Measurements from ENCODE around the gene NME7. TPM values are rescaled to one million over a fixed set of nuclear protein-coding genes. Genes with fewer than 3 reads are reported as not detected.
"Not testable (repeated sequence)": the region's sequence is repeated elsewhere in the genome, so short reads cannot be mapped to it uniquely, and the experiment has no call there.

Gene NME7
- total and polyA plus RNA-seq, 2 experiments from 2014 or later, result 22.3 to 35.3 TPM

- whole genome bisulfite sequencing, 2 experiments (ENCODE audit: low coverage in 1 of 2, low lambda C conversion rate in 2 of 2, missing lambda C conversion rate in 2 of 2), result 96 to 98% methylated on average over 5 of the region's 5 CpGs
- DNase-seq, result no peak
Measured at GRCh38 chr1:169340882-169341281, 26.7 kb downstream of the NME7 start.

GRCh38 chr1:169339773-169340172 is 27.8 kb downstream of the NME7 start:
- H3K4me2 ChIP-seq (ENCODE audit: unreplicated experiment), result no peak overlapping the region
- no peak overlapping the region for H3K4me3 ChIP-seq
- no peak overlapping the region for H2AFZ ChIP-seq
- no peaks in the 10 kb centered on the region for H3K79me2 ChIP-seq (ENCODE audit: insufficient read depth)
- H3K4me1 ChIP-seq (ENCODE audit: insufficient read depth), result no peaks in the 10 kb centered on the region
- TF ChIP-seq EZH2 (IDR thresholded peaks at IDR 0.05; ENCODE audit: insufficient read depth, poor library complexity, severe bottlenecking), result no peak
- no peak for TF ChIP-seq EZH2phosphoT487 (IDR thresholded peaks at IDR 0.05; ENCODE audit: insufficient read depth, low read depth)
- no peaks in the 10 kb centered on the region for H3K9me2 ChIP-seq (ENCODE audit: insufficient read depth)
- in situ Hi-C loops (cut with MboI), result loop anchor here (10.0 to 25.0 kb wide), 2 partner anchors 735 to 1002 kb away; no protein-coding TSS in a partner anchor
- no peaks in the 10 kb centered on the region for H3K27me3 ChIP-seq (replicated peaks; ENCODE audit: insufficient read depth)
- no peaks in the 10 kb centered on the region for H4K20me1 ChIP-seq (ENCODE audit: insufficient read depth)
- no peaks in the 10 kb centered on the region for H3K36me3 ChIP-seq (ENCODE audit: low read depth)
- no peak overlapping the region for H3K27ac ChIP-seq
- no peak for DNase-seq
- no peaks in the 10 kb centered on the region for H3F3A ChIP-seq (ENCODE audit: insufficient read depth)
- H3K9me3 ChIP-seq (ENCODE audit: low read depth), result no peaks in the 10 kb centered on the region
- H3K9ac ChIP-seq, result no peak overlapping the region

More at GRCh38 chr1:169340882-169341281, 26.7 kb downstream of the NME7 start:
- no peak overlapping the region for H3K4me2 ChIP-seq (ENCODE audit: unreplicated experiment)
- no peaks in the 10 kb centered on the region for H3K9me3 ChIP-seq (ENCODE audit: low read depth)
- no peaks in the 10 kb centered on the region for H3K36me3 ChIP-seq (ENCODE audit: low read depth)
- no peak overlapping the region for H3K9ac ChIP-seq
- no peaks in the 10 kb centered on the region for H4K20me1 ChIP-seq (ENCODE audit: insufficient read depth)
- in situ Hi-C loops (cut with MboI), result loop anchor here (10.0 to 25.0 kb wide), 2 partner anchors 736 to 1004 kb away; no protein-coding TSS in a partner anchor
- H2AFZ ChIP-seq, result no peak overlapping the region
- H3F3A ChIP-seq (ENCODE audit: insufficient read depth), result no peaks in the 10 kb centered on the region
- H3K4me1 ChIP-seq (ENCODE audit: insufficient read depth), result no peaks in the 10 kb centered on the region
- H3K27ac ChIP-seq, result no peak overlapping the region
- H3K79me2 ChIP-seq (ENCODE audit: insufficient read depth), result no peaks in the 10 kb centered on the region
- H3K4me3 ChIP-seq, result no peak overlapping the region
- H3K27me3 ChIP-seq (replicated peaks; ENCODE audit: insufficient read depth), result no peaks in the 10 kb centered on the region
- TF ChIP-seq EZH2phosphoT487 (IDR thresholded peaks at IDR 0.05; ENCODE audit: insufficient read depth, low read depth) (no peak), EZH2 (IDR thresholded peaks at IDR 0.05; ENCODE audit: insufficient read depth, poor library complexity, severe bottlenecking) (no peak)
- no peaks in the 10 kb centered on the region for H3K9me2 ChIP-seq (ENCODE audit: insufficient read depth)

GRCh38 chr1:169338617-169339016 is 29.0 kb downstream of the NME7 start:
- no peaks in the 10 kb centered on the region for H3K79me2 ChIP-seq (ENCODE audit: insufficient read depth)
- no peak for TF ChIP-seq EZH2phosphoT487 (IDR thresholded peaks at IDR 0.05; ENCODE audit: insufficient read depth, low read depth)
- no peak for TF ChIP-seq EZH2 (IDR thresholded peaks at IDR 0.05; ENCODE audit: insufficient read depth, poor library complexity, severe bottlenecking)
- in situ Hi-C loops (cut with MboI), result loop anchor here (25.0 kb wide), 1 partner anchor 1001 kb away; no protein-coding TSS in a partner anchor
- no peaks in the 10 kb centered on the region for H3K27me3 ChIP-seq (replicated peaks; ENCODE audit: insufficient read depth)
- H3K4me3 ChIP-seq, result no peak overlapping the region
- no peaks in the 10 kb centered on the region for H4K20me1 ChIP-seq (ENCODE audit: insufficient read depth)
- H3K9me2 ChIP-seq (ENCODE audit: insufficient read depth), result no peaks in the 10 kb centered on the region
- no peak overlapping the region for H2AFZ ChIP-seq
- no peaks in the 10 kb centered on the region for H3K36me3 ChIP-seq (ENCODE audit: low read depth)
- H3K27ac ChIP-seq, result no peak overlapping the region
- no peak overlapping the region for H3K4me2 ChIP-seq (ENCODE audit: unreplicated experiment)
- H3F3A ChIP-seq (ENCODE audit: insufficient read depth), result no peaks in the 10 kb centered on the region
- DNase-seq, result no peak
- H3K4me1 ChIP-seq (ENCODE audit: insufficient read depth), result 0 out of 2 replicates have a peak, but pooled peaks cover 4% of the 10 kb centered on the region
- H3K9ac ChIP-seq, result no peak overlapping the region
- no peaks in the 10 kb centered on the region for H3K9me3 ChIP-seq (ENCODE audit: low read depth)
- 5 to 11% methylated on average over 2 of the region's 2 CpGs for WGBS, 2 experiments (ENCODE audit: low coverage in 1 of 2, low lambda C conversion rate in 2 of 2, missing lambda C conversion rate in 2 of 2)

- not testable (repeated sequence) for H3K79me2 ChIP-seq (ENCODE audit: insufficient read depth); H4K20me1 ChIP-seq (ENCODE audit: insufficient read depth); H3K9ac ChIP-seq; DNase-seq; H3K9me3 ChIP-seq (ENCODE audit: low read depth); H3K4me2 ChIP-seq (ENCODE audit: unreplicated experiment); H3F3A ChIP-seq (ENCODE audit: insufficient read depth); H3K27ac ChIP-seq; H3K27me3 ChIP-seq (replicated peaks; ENCODE audit: insufficient read depth); H3K36me3 ChIP-seq (ENCODE audit: low read depth); H3K4me3 ChIP-seq; H2AFZ ChIP-seq; H3K9me2 ChIP-seq (ENCODE audit: insufficient read depth); H3K4me1 ChIP-seq (ENCODE audit: insufficient read depth)
- in situ Hi-C loops (cut with MboI), result loop anchor here (25.0 kb wide), 1 partner anchor 1000 kb away; no protein-coding TSS in a partner anchor
- WGBS, 2 experiments (ENCODE audit: low coverage in 1 of 2, low lambda C conversion rate in 2 of 2, missing lambda C conversion rate in 2 of 2), result 96 to 98% methylated on average over 27 to 33 of the region's 35 CpGs
Measured at GRCh38 chr1:169336947-169337715, 30.5 kb downstream of the NME7 start.

GRCh38 chr1:169334727-169335126 is 32.9 kb downstream of the NME7 start:
- not testable (repeated sequence) for H3F3A ChIP-seq (ENCODE audit: insufficient read depth); H3K4me2 ChIP-seq (ENCODE audit: unreplicated experiment)
- 97 to 98% methylated on average over 3 of the region's 3 CpGs for WGBS, 2 experiments (ENCODE audit: low coverage in 1 of 2, low lambda C conversion rate in 2 of 2, missing lambda C conversion rate in 2 of 2)

More at GRCh38 chr1:169334727-169335126, 32.9 kb downstream of the NME7 start:
- H3K27me3 ChIP-seq (replicated peaks; ENCODE audit: insufficient read depth); H4K20me1 ChIP-seq (ENCODE audit: insufficient read depth); H3K36me3 ChIP-seq (ENCODE audit: low read depth); H3K4me3 ChIP-seq; H2AFZ ChIP-seq; H3K9ac ChIP-seq; H3K9me3 ChIP-seq (ENCODE audit: low read depth); DNase-seq; H3K4me1 ChIP-seq (ENCODE audit: insufficient read depth); H3K27ac ChIP-seq; H3K9me2 ChIP-seq (ENCODE audit: insufficient read depth): not testable (repeated sequence)
- H3K79me2 ChIP-seq (ENCODE audit: insufficient read depth), result peaks cover 32% of the 10 kb centered on the region; the same call in 1 of the 2 replicates
- in situ Hi-C loops (cut with MboI), result loop anchor here (25.0 kb wide), 1 partner anchor 997 kb away; no protein-coding TSS in a partner anchor
